ENCODE results near the gene PPCDC.

The PPCDC gene

GRCh38 chr15:75016431-75016830 is 7.0 kb upstream of the PPCDC start:
- no peak for DNase-seq (ENCODE audit: low read depth in 2 of 2)

- DNase-seq (ENCODE audit: low read depth in 2 of 2) = no peak
These were observed 3.5 kb upstream of the PPCDC start for GRCh38 chr15:75019916-75020315.

GRCh38 chr15:75021341-75021740 is 2.0 kb upstream of the PPCDC start:
- no peak for DNase-seq (ENCODE audit: low read depth in 2 of 2)

DNA sequence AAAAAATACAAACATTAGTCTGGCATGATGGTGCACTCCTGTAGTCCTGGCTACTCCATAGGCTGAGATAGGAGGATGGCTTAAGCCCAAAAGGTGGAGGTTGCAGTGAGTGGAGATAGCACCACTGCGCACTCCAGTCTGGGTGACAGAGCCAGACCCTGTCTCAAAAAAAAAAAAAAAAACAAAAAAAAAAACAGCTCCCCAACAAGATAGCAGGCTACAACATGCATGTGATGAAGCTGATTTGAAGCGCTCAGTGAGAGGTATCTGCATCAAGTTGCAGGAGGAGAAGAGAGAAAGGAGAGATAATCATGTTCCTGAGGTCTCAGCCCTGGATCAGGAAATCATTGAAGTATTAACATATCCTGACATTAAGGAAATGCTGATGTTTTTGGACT is 608 bp upstream of the PPCDC start:
- DNase-seq (ENCODE audit: low read depth in 2 of 2) = no peak

DNA sequence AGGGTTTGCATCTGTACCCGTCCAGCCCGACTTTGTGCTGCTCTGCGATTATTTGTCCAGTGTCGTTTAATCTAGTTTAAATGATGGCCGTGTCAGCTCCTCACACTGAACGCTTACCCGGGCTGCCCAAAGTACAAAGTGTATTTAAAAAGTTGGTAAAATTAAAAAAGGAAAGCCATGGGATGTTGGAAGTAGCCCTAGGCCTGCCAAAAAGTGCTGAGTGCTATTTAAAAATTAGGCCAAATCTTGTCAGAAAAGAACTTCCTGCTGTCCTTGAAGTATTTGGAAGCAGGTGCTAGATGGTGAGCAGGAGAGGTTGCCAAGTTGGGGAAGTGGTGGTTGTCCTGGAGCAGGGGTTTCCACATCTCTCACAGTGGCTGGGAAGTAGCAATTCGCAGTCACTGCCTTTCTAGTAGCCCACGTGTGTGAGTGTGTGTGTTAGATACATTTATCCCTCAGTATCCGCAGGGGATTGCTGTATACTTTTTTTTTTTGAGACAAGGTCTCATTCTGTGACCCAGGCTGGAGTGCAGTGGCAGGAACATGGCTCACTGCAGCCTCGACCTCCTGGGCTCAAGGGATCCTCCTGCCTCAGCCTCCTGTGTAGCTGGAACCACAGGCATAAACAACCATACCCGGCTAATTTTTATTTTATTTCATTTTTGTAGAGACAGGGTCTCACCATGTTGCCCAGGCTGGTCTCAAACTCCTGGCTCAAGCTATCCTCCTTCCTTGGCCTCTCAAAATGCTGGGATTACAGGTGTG is 664 bp downstream of the PPCDC start:
- DNase-seq (ENCODE audit: low read depth in 2 of 2) = no peak

GRCh38 chr15:75025107-75025506 is 1.7 kb downstream of the PPCDC start:
- no peak for DNase-seq (ENCODE audit: low read depth in 2 of 2)

DNA sequence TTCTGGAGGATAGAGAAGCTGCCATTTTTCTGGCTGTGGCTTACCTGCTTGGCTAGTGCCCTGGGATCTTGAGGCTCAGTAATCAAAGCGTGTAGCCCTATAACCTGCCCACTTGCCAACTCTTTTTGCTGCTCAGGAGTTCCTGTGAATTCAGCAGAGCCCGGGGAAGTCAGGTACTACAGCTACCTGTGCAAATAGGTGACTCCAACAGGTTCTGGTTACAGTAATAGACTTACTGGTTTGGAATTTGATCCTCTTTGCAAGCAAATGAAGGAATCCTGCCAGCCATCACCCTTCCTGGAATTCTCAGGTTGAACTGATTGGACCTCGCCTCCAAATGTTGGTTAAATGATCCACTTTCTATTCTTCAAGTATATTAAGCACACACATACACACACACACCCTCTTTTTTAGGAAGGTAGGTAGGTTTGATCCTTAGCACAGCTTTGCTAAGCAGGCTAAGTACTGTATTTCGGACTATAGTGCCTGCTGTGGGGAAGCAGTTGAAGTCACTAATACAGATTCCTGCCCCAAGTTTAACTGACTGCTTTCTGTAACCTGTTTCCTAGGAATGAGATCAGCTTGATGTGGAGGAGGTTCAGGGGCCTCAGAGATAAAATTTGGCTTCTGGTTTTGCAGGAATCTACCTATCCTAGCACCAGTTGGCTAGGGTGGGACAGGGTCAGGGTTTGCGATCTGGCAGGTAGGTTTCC is 2.3 kb downstream of the PPCDC start:
- no peak for DNase-seq (ENCODE audit: low read depth in 2 of 2)

GRCh38 chr15:75027551-75027950 is 4.2 kb downstream of the PPCDC start:
- no peak for DNase-seq (ENCODE audit: low read depth in 2 of 2)

DNA sequence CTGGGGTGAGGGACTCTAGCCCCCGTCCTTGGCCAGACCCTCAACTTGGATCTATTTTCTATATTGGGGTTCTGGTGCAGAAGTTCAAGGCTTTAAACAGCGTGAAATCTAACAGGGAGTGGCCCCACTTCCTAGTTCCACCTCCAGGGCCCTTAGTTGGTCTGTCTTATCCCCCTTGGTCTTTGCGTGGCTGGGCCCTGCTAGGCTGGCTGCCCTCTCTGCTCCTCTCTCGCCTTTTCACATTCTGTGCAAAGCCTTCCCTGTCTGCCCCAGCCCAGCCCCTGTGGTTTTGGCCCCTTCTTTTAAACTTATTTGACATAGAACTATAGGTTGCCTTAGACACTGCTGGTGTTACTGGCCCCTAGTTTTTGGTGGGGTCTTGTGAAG is 5.6 kb downstream of the PPCDC start:
- no peak for DNase-seq (ENCODE audit: low read depth in 2 of 2)

DNA sequence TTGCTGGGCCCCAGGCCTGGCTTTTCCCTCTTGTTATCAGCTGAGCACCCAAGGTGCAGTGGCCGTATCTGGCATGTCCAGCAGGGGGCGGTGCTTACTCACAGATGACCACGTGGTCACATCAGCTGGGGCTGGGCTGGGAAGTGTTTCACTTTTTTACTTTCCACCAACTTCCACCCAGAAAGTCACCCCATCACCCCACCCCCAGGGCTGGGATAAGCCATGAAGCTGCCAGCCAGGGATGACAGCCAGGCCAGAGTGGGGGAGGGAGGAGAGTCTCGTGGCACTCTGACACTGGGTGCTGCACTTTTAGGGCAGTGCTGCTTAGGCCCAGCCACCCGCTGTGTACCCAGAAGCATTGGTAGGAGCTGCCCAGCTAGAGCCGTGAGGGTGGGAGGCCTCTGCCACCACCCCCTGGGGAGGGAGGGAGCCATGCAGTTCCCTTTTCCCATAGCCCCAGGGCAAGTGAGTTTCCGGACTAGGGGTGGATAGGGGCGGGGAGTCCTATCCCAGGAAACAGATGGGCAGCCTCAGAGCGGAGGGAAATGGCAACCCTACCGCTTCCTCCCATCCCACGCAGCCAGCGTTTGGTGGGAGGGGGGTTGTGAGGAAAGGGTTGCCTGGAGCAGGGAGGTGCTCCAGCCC is 6.1 kb downstream of the PPCDC start:
- DNase-seq (ENCODE audit: low read depth in 2 of 2) = peak; percentile 84 to 90

DNA sequence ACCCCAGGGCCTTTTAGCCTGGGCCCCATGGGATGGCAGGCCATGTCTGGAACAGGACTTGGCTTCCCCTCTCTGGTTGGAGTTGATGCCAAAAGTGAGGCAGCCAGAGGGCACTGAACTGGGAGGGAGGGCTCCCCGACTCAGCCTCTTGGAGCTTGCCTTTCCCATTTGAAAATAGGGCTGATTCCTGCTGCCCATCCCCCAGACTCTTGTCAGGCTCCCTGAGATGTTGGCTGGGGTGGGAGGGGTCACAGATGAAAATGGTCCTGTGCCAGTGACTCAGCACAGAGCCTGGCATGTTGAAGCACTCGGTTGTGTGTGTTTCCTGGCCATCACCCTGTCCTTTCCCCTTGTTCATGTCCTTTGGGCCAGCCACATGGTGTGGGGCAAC is 6.6 kb downstream of the PPCDC start:
- DNase-seq (ENCODE audit: low read depth in 2 of 2) = no peak

DNA sequence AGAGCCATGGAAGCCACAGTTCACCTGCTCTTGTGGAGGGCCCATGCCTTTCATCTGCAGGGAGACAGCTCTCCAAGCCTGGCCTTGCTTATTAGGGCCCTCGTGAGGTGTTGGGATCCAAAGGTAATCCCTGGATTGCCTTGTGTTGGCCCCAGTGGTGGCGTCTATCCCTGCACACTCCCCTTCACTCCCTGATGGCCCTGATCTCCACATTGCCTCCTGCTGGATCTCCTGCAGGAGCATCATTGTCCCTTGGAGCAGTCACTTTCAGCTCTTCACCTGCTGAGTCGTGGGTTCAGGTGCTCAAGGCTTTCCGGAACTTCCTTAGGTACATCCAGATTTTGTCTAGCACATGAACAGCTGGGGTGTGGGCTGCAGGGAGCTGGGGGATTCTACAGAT is 7.0 kb downstream of the PPCDC start:
- DNase-seq (ENCODE audit: low read depth in 2 of 2) = no peak

- no peak for DNase-seq (ENCODE audit: low read depth in 2 of 2)
These were observed 8.5 kb downstream of the PPCDC start for GRCh38 chr15:75031848-75032247.

GRCh38 chr15:75032395-75032794 is 9.0 kb downstream of the PPCDC start:
- DNase-seq (ENCODE audit: low read depth in 2 of 2) = no peak

- no peak for DNase-seq (ENCODE audit: low read depth in 2 of 2)
These were observed 10.4 kb downstream of the PPCDC start for GRCh38 chr15:75033809-75034208.

GRCh38 chr15:75034615-75035014 is 11.2 kb downstream of the PPCDC start:
- no peak for DNase-seq (ENCODE audit: low read depth in 2 of 2)

GRCh38 chr15:75036212-75036616 is 12.8 kb downstream of the PPCDC start:
- no peak for DNase-seq (ENCODE audit: low read depth in 2 of 2)

DNA sequence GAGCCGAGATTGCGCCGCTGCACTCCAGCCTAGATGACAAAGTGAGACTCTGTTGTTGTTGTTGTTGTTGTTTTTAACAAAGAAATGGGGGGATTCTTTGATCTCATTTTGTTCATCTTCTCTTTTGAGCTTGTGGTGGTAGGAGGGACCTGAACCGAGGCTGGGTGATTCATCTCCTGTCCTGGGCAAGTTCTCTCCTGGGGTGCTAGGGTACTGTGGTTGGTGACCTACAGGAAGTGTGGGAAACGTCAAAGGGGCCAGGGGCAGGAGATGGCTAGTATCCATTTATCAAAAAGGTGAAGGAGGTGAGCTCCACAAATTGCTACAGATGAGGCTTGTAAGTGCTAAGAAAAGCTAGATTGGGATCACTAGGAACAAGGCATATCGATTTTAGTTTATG is 14.3 kb downstream of the PPCDC start:
- no peak for DNase-seq (ENCODE audit: low read depth in 2 of 2)

GRCh38 chr15:75038231-75038630 is 14.8 kb downstream of the PPCDC start:
- DNase-seq (ENCODE audit: low read depth in 2 of 2) = no peak

DNA sequence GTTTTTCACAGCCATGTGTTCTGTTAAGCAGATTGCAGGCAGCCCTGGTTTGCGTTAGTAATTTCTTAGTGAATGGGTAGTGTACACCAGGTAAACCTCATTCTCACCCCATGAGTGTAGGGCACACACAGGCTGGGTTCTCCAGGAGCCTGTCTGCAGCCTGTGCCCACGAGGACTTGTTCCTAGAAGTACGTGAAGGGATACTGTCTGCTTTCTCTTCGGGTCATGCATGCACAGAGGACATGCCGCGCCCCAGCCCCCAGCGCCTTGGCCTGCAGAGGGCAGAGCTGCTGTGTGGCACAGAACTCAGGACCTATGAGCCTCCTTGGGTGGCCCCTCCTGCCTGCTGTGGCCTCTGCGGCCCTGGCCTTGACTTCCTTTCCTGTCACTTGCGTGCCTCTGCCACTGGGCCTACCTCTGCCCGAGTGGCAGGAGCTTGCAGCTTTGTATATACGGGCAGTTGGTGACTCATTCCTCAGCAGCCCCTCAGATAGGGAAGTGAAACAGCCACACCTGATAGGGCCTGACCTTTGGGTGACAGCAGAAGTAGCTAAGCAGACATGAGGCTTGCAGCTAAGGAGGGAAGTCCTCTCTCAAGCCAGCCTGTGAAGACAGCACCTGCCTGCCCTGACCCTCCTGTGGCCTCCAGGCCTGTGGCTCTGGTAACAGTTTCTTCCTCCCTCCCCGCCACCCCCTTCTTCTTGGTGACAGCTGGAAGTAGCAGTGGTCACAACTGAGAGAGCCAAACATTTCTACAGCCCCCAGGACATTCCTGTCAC is 19.5 kb downstream of the PPCDC start:
- DNase-seq (ENCODE audit: low read depth in 2 of 2) = peak; percentile 18 to 36

GRCh38 chr15:75043509-75044257 is 20.3 kb downstream of the PPCDC start:
- DNase-seq (ENCODE audit: low read depth in 2 of 2) = no peak

Measured in stimulated activated CD4-positive, alpha-beta T cell treated with anti-CD3 and anti-CD28 coated beads, Interleukin-4, amount 100 ng/mL, for 48 hours (primary cell).